Body of pancreas (tissue), 4 donors: Measurements from ENCODE around the gene TLDC2. TPM values are rescaled to one million over a fixed set of nuclear protein-coding genes. Genes with fewer than 3 reads are reported as not detected.

Experiments
- ATAC-seq: fragments of 150-250 bp; one replicate; pipeline ENCODE4 v1.9.1; 2016
- DNase-seq, 4 donors: peaks; one replicate each; pipeline ENCODE4 v3.0.0-alpha.2; 2019
- H3K27ac ChIP-seq, 4 donors: fragments of 200-600 bp; sonication (generic); 1 replicate in 3 of 4; 2 replicates in 1 of 4; pipeline versions ENCODE4 v1.5.1 to v1.6.1; 2016 to 2019; ENCODE audit warnings: mild to moderate bottlenecking in 1 of 4, mixed read lengths in 1 of 4, moderate library complexity in 1 of 4
- H3K27me3 ChIP-seq, 2 donors: fragments of 200-600 bp; sonication (generic); one replicate each; pipeline ENCODE4 v1.6.0; 2016; ENCODE audit warnings: mild to moderate bottlenecking in 1 of 2
- H3K36me3 ChIP-seq, 2 donors: fragments of 200-600 bp; sonication (generic); replicated peaks in 1 of 2; 2 replicates each; pipeline ENCODE4 v1.5.1; 2016; ENCODE audit warnings: low read depth in 2 of 2; ENCODE audit not compliant: insufficient read depth in 1 of 2
- H3K4me1 ChIP-seq: fragments of 200-600 bp; sonication (generic); one replicate; pipeline ENCODE4 v1.6.0; 2016
- H3K4me3 ChIP-seq, 2 donors: fragments of 200-600 bp; sonication (generic); 1 replicate in 1 of 2; 2 replicates in 1 of 2; pipeline ENCODE4 v1.5.1; 2016 to 2019
- H3K9me3 ChIP-seq, 3 donors: fragments of 200-600 bp; sonication (generic); 1 replicate in 2 of 3; 2 replicates in 1 of 3; pipeline ENCODE4 v1.5.1; 2016
- CTCF ChIP-seq, 7 experiments: fragments of 450-650 bp in 4 of 7; fragments of 200-600 bp in 3 of 7; sonication (generic) in 3 of 7; IDR thresholded peaks; one replicate each; pipeline ENCODE4 v1.5.1; 2016 to 2019; ENCODE audit warnings: antibody characterized with exemption in 7 of 7
- POLR2A ChIP-seq, 3 donors: fragments of 450-650 bp; IDR thresholded peaks; one replicate each; pipeline ENCODE4 v1.6.1; 2016; ENCODE audit warnings: antibody characterized with exemption in 3 of 3, mild to moderate bottlenecking in 2 of 3
- WGBS, 2 donors: methylation state at CpG; one replicate each; pipeline ENCODE4 v1.1.5; 2017; 5-methylcytosine and 5-hydroxymethylcytosine counted together
- intact Hi-C: fragments of 100-400 bp; cut with DNase I; formaldehyde crosslinking; loops from one replicate; pipeline ENCODE4 v1.15.1; 2023
- total RNA-seq, 2 donors: library from RNA; depleted of rRNA; stranded (reverse); fragments of >200 nt; gene quantifications; one replicate each; pipeline ENCODE4 v1.1.0, GENCODE V29; 2016

Gene TLDC2
- total RNA-seq, 2 donors from 2014 or later: not detected

GRCh38 chr20:36883977-36884535, 8.1 kb downstream of the TLDC2 start:
- TF ChIP-seq CTCF (IDR thresholded peaks at IDR 0.05) (no peak), POLR2A (IDR thresholded peaks at IDR 0.05) (no peak)
- no peaks in the 10 kb centered on the region for H3K27me3 ChIP-seq
- DNase-seq (no peak), ATAC-seq (no peak)
- H3K36me3 ChIP-seq: no peaks in the 10 kb centered on the region
- 84 to 92% methylated on average over 6 of the region's 6 CpGs for WGBS, 2 donors
- no peaks in the 10 kb centered on the region for H3K9me3 ChIP-seq
- H3K4me1 ChIP-seq: peaks cover 15% of the 10 kb centered on the region
- H3K27ac ChIP-seq: no peak overlapping the region
- intact Hi-C loops: no loop called here
- H3K4me3 ChIP-seq: no peak overlapping the region

GRCh38 chr20:36885356-36885755, 9.4 kb downstream of the TLDC2 start:
- ATAC-seq (no peak), DNase-seq (no peak)
- H3K4me1 ChIP-seq: peaks cover 15% of the 10 kb centered on the region
- no peak for TF ChIP-seq CTCF (IDR thresholded peaks at IDR 0.05)
- no peak for TF ChIP-seq POLR2A (IDR thresholded peaks at IDR 0.05)
- H3K27ac ChIP-seq: no peak overlapping the region
- intact Hi-C loops: no loop called here
- H3K9me3 ChIP-seq: no peaks in the 10 kb centered on the region
- 47 to 54% methylated on average over 8 of the region's 8 CpGs for WGBS, 2 donors
- H3K27me3 ChIP-seq: no peaks in the 10 kb centered on the region
- peaks cover 0 to 4% of the 10 kb centered on the region in 2 donors for H3K36me3 ChIP-seq
- H3K4me3 ChIP-seq: no peak overlapping the region

- Histone ChIP-seq H3K4me1 (peaks cover 15% of the 10 kb centered on the region), H3K27me3 (no peaks in the 10 kb centered on the region), H3K36me3 (peaks cover 0 to 15% of the 10 kb centered on the region in 2 donors), H3K9me3 (no peaks in the 10 kb centered on the region), H3K27ac (no peak overlapping the region), H3K4me3 (no peak overlapping the region)
- TF ChIP-seq POLR2A (IDR thresholded peaks at IDR 0.05) (no peak), CTCF (IDR thresholded peaks at IDR 0.05) (peak; percentile 88 to 95 (median 95))
- WGBS, 2 donors: 18 to 22% methylated on average over 22 to 24 of the region's 24 CpGs
- intact Hi-C loops: no loop called here
- DNase-seq (peak; percentile 86 to 88 (median 87)), ATAC-seq (peak; percentile 90)
Measured at GRCh38 chr20:36886859-36887751, 11.2 kb downstream of the TLDC2 start.

GRCh38 chr20:36887752-36888090, 11.8 kb downstream of the TLDC2 start:
- Histone ChIP-seq H3K36me3 (peaks cover 0 to 19% of the 10 kb centered on the region in 2 donors), H3K27me3 (no peaks in the 10 kb centered on the region), H3K27ac (no peak overlapping the region), H3K4me3 (no peak overlapping the region), H3K4me1 (peaks cover 15% of the 10 kb centered on the region), H3K9me3 (no peaks in the 10 kb centered on the region)
- no peak for DNase-seq
- intact Hi-C loops: no loop called here
- WGBS, 2 donors: 31 to 41% methylated on average over 6 of the region's 6 CpGs
- TF ChIP-seq POLR2A (IDR thresholded peaks at IDR 0.05): no peak
- no peak for TF ChIP-seq CTCF (IDR thresholded peaks at IDR 0.05)
- peak; percentile 17 for ATAC-seq
